Tibial artery (tissue), 4 donors: Measurements from ENCODE around the gene MARCHF6.
A peak's percentile ranks its signal among the peaks of the same experiment; 100 is the strongest.
"Not testable (repeated sequence)": the region's sequence is repeated elsewhere in the genome, so short reads cannot be mapped to it uniquely, and the experiment has no call there.

Experiments
- DNase-seq, 2 donors: peaks; one replicate each; pipeline ENCODE4 v3.0.0-alpha.2; 2019
- H3K27ac ChIP-seq, 2 donors: fragments of 200-600 bp; sonication (generic) in 1 of 2; 1 replicate in 1 of 2; 2 replicates in 1 of 2; pipeline ENCODE4 v1.5.1; 2018 to 2019; ENCODE audit warnings: mild to moderate bottlenecking in 1 of 2
- H3K27me3 ChIP-seq, 2 donors: fragments of 200-600 bp; sonication (generic) in 1 of 2; one replicate each; pipeline versions ENCODE4 v1.5.1 to v1.6.0; 2016 to 2019
- H3K36me3 ChIP-seq, 3 donors: fragments of 200-600 bp; sonication (generic) in 2 of 3; one replicate each; pipeline ENCODE4 v1.5.1; 2016 to 2019; ENCODE audit warnings: mild to moderate bottlenecking in 2 of 3
- H3K4me1 ChIP-seq, 4 donors: fragments of 200-600 bp; sonication (generic) in 2 of 4; 1 replicate in 3 of 4; 2 replicates in 1 of 4; pipeline ENCODE4 v1.5.1; 2016 to 2019
- H3K4me3 ChIP-seq, 2 donors: fragments of 200-600 bp; sonication (generic) in 1 of 2; 1 replicate in 1 of 2; 2 replicates in 1 of 2; pipeline ENCODE4 v1.5.1; 2018 to 2019; ENCODE audit warnings: mild to moderate bottlenecking in 2 of 2
- H3K9me3 ChIP-seq, 3 donors: fragments of 200-600 bp; sonication (generic) in 1 of 3; one replicate each; pipeline ENCODE4 v1.5.1; 2016 to 2019
- CTCF ChIP-seq, 2 experiments: fragments of 200-600 bp in 1 of 2; fragments of 450-650 bp in 1 of 2; IDR thresholded peaks; one replicate each; pipeline ENCODE4 v1.5.1; 2017 to 2019; ENCODE audit warnings: antibody characterized with exemption in 2 of 2, mild to moderate bottlenecking in 1 of 2, moderate library complexity in 1 of 2
- intact Hi-C: fragments of 100-400 bp; cut with DNase I; formaldehyde crosslinking; loops from one replicate; pipeline ENCODE4 v1.15.0; 2023; ENCODE audit warnings: low total_unique reads

The MARCHF6 gene

DNA sequence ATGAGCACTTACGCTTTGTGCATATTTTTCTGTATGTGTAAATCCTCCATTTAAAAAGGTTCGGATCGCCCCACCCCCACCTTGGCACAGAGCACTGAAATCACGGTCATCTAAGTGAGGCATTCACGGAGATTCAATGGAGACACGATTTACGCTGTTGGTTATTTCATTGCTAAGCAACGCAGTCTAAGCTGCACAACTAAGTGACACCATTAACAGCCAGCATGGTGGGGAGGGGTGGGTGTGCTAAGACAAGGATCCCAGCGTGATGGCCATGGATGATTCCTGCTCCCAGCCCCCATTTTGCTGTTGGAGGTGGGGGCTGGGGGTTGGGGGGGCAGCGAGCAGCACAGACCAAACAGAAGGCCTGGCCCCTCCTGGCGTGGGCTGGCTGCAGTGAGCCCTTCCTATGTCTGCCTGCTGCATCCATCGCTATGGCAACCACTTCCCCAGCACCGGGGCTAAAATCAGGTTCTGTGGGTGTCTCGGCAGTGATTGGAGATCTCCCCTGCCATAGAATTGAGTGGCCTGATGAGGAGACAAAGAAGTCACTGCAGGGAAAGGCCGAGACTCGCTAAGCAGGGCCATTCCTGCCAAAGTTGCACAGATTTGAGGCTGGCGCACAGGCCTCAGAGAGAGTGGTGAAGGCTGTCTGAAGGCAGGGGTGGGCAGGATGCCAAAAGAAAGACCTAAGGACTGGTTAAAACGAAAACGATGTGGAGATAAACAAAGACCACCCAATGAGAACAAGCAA lies 14.3 kb upstream of the MARCHF6 start:
- Histone ChIP-seq H3K27me3 (no peaks in the 10 kb centered on the region), H3K4me1 (peaks cover 0 to 2% (median under 1%) of the 10 kb centered on the region in 4 donors), H3K4me3 (no peak overlapping the region), H3K36me3 (no peaks in the 10 kb centered on the region), H3K27ac (no peak overlapping the region), H3K9me3 (no peaks in the 10 kb centered on the region)
- intact Hi-C loops, result loop anchor here (5.0 kb wide), 1 partner anchor 47 kb away; no protein-coding TSS in a partner anchor
- TF ChIP-seq CTCF (IDR thresholded peaks at IDR 0.05), result no peak
- no peak for DNase-seq

DNA sequence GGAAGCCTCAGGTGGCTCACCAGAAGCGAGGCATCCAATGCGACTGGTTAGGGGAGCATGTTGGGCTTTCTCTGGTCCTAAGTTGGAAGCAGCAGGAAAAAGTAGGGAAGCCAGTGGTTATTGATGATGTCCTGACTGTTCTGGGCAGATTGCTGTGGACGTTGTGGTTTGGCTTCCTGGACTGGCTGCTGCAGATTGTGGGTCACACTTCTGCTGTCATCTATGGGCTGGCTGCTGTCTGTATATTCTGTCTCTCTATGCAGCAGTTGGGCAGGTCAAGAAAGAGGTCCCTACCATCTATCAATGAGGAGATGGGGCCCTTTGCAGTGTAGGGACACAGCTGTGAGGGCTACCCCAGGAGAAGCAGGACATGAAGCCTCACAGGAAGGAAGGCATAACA lies 13.5 kb upstream of the MARCHF6 start:
- Histone ChIP-seq H3K9me3 (no peaks in the 10 kb centered on the region), H3K27ac (no peak overlapping the region), H3K36me3 (no peaks in the 10 kb centered on the region), H3K4me1 (no peaks in the 10 kb centered on the region), H3K27me3 (no peaks in the 10 kb centered on the region), H3K4me3 (no peak overlapping the region)
- TF ChIP-seq CTCF (IDR thresholded peaks at IDR 0.05), result no peak
- no peak for DNase-seq
- intact Hi-C loops, result loop anchor here (5.0 kb wide), 1 partner anchor 48 kb away; no protein-coding TSS in a partner anchor

DNA sequence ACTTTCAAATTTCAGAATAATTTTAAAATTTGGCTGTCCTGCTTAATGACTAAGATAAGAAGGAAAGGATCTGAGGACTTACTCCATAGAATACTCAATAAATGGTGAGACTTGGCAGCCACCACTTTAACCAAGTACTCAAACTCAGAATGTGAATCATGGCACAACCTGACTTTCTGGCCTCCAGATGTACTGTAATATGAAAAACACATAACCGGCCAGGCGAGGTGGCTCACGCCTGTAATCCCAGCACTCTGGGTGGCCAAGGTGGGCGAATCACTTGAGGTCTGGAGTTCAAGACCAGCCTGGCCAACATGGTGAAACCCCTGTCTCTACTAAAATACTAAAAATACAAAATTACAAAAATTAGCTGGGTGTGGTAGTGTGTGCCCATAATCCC lies 10.0 kb upstream of the MARCHF6 start:
- Histone ChIP-seq H3K4me1 (no peaks in the 10 kb centered on the region), H3K9me3 (no peaks in the 10 kb centered on the region), H3K4me3 (no peak overlapping the region), H3K27me3 (no peaks in the 10 kb centered on the region), H3K27ac (no peak overlapping the region), H3K36me3 (no peaks in the 10 kb centered on the region)
- no peak for TF ChIP-seq CTCF (IDR thresholded peaks at IDR 0.05)
- no peak for DNase-seq
- intact Hi-C loops, result no loop called here

- H3K4me3 ChIP-seq, H3K36me3 ChIP-seq, H3K27me3 ChIP-seq, H3K27ac ChIP-seq, DNase-seq, intact Hi-C loops, H3K4me1 ChIP-seq, H3K9me3 ChIP-seq: not testable (repeated sequence)
These were observed 8.9 kb upstream of the MARCHF6 start for GRCh38 chr5:10344461-10345106.

DNA sequence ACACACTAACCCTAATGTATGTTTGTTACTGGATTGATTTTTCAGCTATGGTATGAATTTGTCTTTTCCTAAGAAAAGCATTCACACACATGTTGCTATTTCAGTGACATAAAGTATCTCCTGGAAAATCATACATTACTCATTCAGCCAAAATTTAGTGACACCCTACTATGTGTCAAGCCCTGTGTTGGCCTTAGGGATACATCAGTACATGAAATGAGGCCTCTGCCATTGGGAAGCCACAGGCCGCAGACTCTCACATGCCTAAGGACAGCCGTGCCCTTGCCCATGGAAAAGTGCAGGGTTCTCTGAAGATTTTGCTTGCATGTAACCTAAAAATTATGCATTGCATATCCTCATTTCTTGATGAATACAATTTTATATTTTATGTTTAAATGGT lies 5.2 kb upstream of the MARCHF6 start:
- Histone ChIP-seq H3K36me3 (no peaks in the 10 kb centered on the region), H3K27me3 (no peaks in the 10 kb centered on the region), H3K4me1 (peaks cover 0 to 9% (median 8%) of the 10 kb centered on the region in 4 donors), H3K4me3 (no peak overlapping the region), H3K27ac (no peak overlapping the region), H3K9me3 (no peaks in the 10 kb centered on the region)
- intact Hi-C loops, result no loop called here
- TF ChIP-seq CTCF (IDR thresholded peaks at IDR 0.05), result no peak
- no peak for DNase-seq

DNA sequence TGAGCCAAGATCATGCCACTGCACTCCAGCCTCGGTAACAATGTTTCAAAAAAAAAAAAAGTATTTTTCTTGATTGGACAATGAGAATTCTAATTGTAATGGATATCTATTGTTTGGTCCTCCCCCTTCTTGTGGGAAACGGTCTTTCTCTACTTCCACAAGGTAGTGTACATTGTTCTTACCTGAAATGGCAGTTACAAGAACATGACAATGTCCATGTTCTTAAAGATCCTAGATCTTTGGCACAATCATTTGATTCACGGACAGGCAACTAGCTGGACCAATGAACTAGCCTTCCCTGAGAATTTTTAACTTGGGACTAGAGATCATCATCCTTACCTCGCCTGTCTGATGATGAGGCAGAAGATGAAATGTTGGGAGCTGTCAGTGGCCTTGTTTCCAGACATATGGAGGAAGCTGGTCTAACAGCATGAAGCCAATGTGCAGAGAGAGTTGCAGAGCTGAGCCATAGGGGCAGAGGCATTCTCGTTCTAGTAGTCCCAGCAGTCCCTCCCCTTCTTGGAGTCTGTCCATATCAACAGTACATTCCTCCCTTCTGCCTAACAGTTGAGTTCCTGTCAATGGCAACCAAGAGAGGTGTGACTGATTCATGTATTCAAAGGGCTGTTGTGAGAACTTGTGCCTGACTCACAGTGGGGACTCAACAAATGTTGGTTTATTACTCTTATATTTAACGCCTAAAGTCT lies 2.1 kb upstream of the MARCHF6 start:
- no peak for TF ChIP-seq CTCF (IDR thresholded peaks at IDR 0.05)
- intact Hi-C loops, result loop anchor here (10.0 kb wide), 1 partner anchor 253 kb away; no protein-coding TSS in a partner anchor

More for the DNA sequence above, 2.1 kb upstream of the MARCHF6 start:
- DNase-seq, result peak in 1 of 2 donors; percentile 29
- peaks cover 0 to 23% (median 8%) of the 10 kb centered on the region in 4 donors for H3K4me1 ChIP-seq
- no peaks in the 10 kb centered on the region for H3K36me3 ChIP-seq
- H3K27me3 ChIP-seq, result no peaks in the 10 kb centered on the region
- H3K9me3 ChIP-seq, result no peaks in the 10 kb centered on the region
- H3K4me3 ChIP-seq, result no peak overlapping the region
- H3K27ac ChIP-seq, result no peak overlapping the region
